AG09319 (cell line): ENCODE results near the gene MARCHF10.
A peak's percentile ranks its signal among the peaks of the same experiment; 100 is the strongest.
"Not testable (repeated sequence)": the region's sequence is repeated elsewhere in the genome, so short reads cannot be mapped to it uniquely, and the experiment has no call there.

Source experiments
- DNase-seq: peaks from one replicate; pipeline ENCODE4 v3.0.0-alpha.2; 2010; ENCODE audit warnings: low read depth; ENCODE audit errors: extremely low read depth
- CTCF ChIP-seq: IDR thresholded peaks from 2 replicates; pipeline ENCODE4 v1.5.1; 2011; ENCODE audit warnings: low read depth, mild to moderate bottlenecking, inconsistent platforms, low read length, moderate library complexity

The MARCHF10 gene

GRCh38 chr17:62692721-62693431 lies 115.2 kb downstream of the MARCHF10 start:
- TF ChIP-seq CTCF, result peak; percentile 55
- DNase-seq, result no peak

- DNase-seq, result no peak
- TF ChIP-seq CTCF, result no peak
These were observed 115.9 kb downstream of the MARCHF10 start for GRCh38 chr17:62692159-62692651.

GRCh38 chr17:62691589-62691915 lies 116.6 kb downstream of the MARCHF10 start:
- not testable (repeated sequence) for DNase-seq

- TF ChIP-seq CTCF, result no peak
- no peak for DNase-seq
These were observed 117.8 kb downstream of the MARCHF10 start for GRCh38 chr17:62690168-62690897.

- DNase-seq, result no peak
- no peak for TF ChIP-seq CTCF
These were observed 118.5 kb downstream of the MARCHF10 start for GRCh38 chr17:62689441-62690167.

GRCh38 chr17:62688398-62689160 lies 119.5 kb downstream of the MARCHF10 start:
- no peak for DNase-seq
- TF ChIP-seq CTCF, result no peak

GRCh38 chr17:62687997-62688396 lies 120.1 kb downstream of the MARCHF10 start:
- TF ChIP-seq CTCF, result no peak
- DNase-seq, result no peak
